Measurements from ENCODE around the gene DRD4. TPM values are rescaled to one million over a fixed set of nuclear protein-coding genes. Genes with fewer than 3 reads are reported as not detected.

DRD4 gene
- total and polyA plus RNA-seq, 2 of the 13 experiments (the other 11 are each of a cell fraction or from before 2014, with no cell fraction given) = 0.09 to 0.13 TPM

GRCh38 chr11:592501-592900 is 44.6 kb upstream of the DRD4 start:
- peaks cover 25% of the 10 kb centered on the region for H3K79me2 ChIP-seq (ENCODE audit: insufficient read depth, low read length)
- in situ Hi-C loops (cut with HindIII; ENCODE audit: extremely low pct_ligation_motif_present, low pct_unique_long_range_greater_than_20kb) = no loop called here
- ChIA-PET POLR2A (no interaction called here), CTCF (ENCODE audit: low intra/inter-chr PET ratio, low total read pairs) (no interaction called here)
- peaks cover 15% of the 10 kb centered on the region; the same call in 1 of the 2 replicates for H4K20me1 ChIP-seq (ENCODE audit: insufficient read depth, low read length)
- BruUV-seq (replicated peaks) = no TSS peak
- TF ChIP-seq AGO2 (optimal IDR thresholded peaks at IDR 0.05; ENCODE audit: low read depth, low read length) = peak; percentile 46
- peak; percentile 29 for TF ChIP-seq ZNF883 (CRISPR knock-in tag; IDR thresholded peaks at IDR 0.05; ENCODE audit: not compliant biosample characterization)
- no peak for TF ChIP-seq NCOA5 (CRISPR knock-in tag; IDR thresholded peaks at IDR 0.05)
- DNase-seq (ENCODE audit: low spot score) (no peak), ATAC-seq (no peak), FAIRE-seq (no peak)
- H3K27ac ChIP-seq (ENCODE audit: extremely low read length, insufficient read depth, low read length) = no peak overlapping the region
- no peak overlapping the region for H3K4me2 ChIP-seq (ENCODE audit: low read depth, low read length)
- H3K4me1 ChIP-seq (ENCODE audit: insufficient read depth, low read length) = peaks cover 26% of the 10 kb centered on the region
- H3K9me3 ChIP-seq (ENCODE audit: low read length) = no peaks in the 10 kb centered on the region
- 99% methylated on average over 22 of the region's 22 CpGs for WGBS (ENCODE audit: low lambda C conversion rate)
- H3K36me3 ChIP-seq (replicated peaks in 1 of 2; ENCODE audit: control insufficient read depth in 1 of 2, insufficient read depth in 2 of 2, low read length in 2 of 2) = peaks cover 41 to 81% of the 10 kb centered on the region in 2 experiments
- no peak overlapping the region for H2AFZ ChIP-seq (ENCODE audit: low read length)
- no peak overlapping the region for H3K9ac ChIP-seq (ENCODE audit: insufficient read depth, low read depth, low read length)
- intact Hi-C loops (cut with micrococcal nuclease; ENCODE audit: unreplicated experiment) = no loop called here
- no peaks in the 10 kb centered on the region for H3K27me3 ChIP-seq (ENCODE audit: control insufficient read depth in 1 of 2, insufficient read depth in 2 of 2, low read length in 2 of 2)
- no peak overlapping the region for H3K4me3 ChIP-seq (replicated peaks in 1 of 3; ENCODE audit: insufficient read depth in 1 of 3, low read depth in 2 of 3, low read length in 3 of 3)

DNA sequence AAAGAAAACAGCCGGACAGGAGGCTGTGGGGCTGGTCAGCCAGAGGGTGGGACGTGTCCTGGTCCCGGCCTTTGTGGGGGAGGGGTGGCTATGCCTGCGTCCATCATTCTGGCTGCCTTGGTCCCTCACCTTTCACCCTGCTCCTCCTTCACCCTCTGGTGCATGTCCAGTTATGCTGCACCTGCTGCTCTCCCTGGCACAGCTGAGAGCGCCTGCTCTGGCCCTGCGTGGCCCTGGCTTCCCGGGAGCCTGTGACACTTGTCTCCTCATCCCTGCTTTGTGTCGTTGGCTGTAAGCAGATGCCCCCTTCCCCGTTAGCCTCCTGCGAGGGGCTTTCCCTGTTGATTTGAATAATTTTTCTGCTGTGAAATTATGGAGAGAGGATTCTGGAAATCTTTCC is 44.2 kb upstream of the DRD4 start:
- H3K36me3 ChIP-seq (replicated peaks in 1 of 2; ENCODE audit: control insufficient read depth in 1 of 2, insufficient read depth in 2 of 2, low read length in 2 of 2) = peaks cover 44 to 84% of the 10 kb centered on the region in 2 experiments
- DNase-seq (ENCODE audit: low spot score) (no peak), ATAC-seq (no peak), FAIRE-seq (no peak)
- peaks cover 25% of the 10 kb centered on the region for H3K79me2 ChIP-seq (ENCODE audit: insufficient read depth, low read length)
- no peak overlapping the region for H3K27ac ChIP-seq (ENCODE audit: extremely low read length, insufficient read depth, low read length)
- no peaks in the 10 kb centered on the region for H3K27me3 ChIP-seq (ENCODE audit: control insufficient read depth in 1 of 2, insufficient read depth in 2 of 2, low read length in 2 of 2)
- WGBS (ENCODE audit: low lambda C conversion rate) = 98% methylated on average over 10 of the region's 10 CpGs
- no peak overlapping the region for H3K9ac ChIP-seq (ENCODE audit: insufficient read depth, low read depth, low read length)
- ChIA-PET CTCF (ENCODE audit: low intra/inter-chr PET ratio, low total read pairs) (no interaction called here), POLR2A (no interaction called here)
- H2AFZ ChIP-seq (ENCODE audit: low read length) = no peak overlapping the region
- no peak overlapping the region for H3K4me3 ChIP-seq (replicated peaks in 1 of 3; ENCODE audit: insufficient read depth in 1 of 3, low read depth in 2 of 3, low read length in 3 of 3)
- intact Hi-C loops (cut with micrococcal nuclease; ENCODE audit: unreplicated experiment) (no loop called here), in situ Hi-C loops (cut with HindIII; ENCODE audit: extremely low pct_ligation_motif_present, low pct_unique_long_range_greater_than_20kb) (no loop called here)
- BruUV-seq (replicated peaks) = no TSS peak
- peaks cover 22% of the 10 kb centered on the region for H3K4me1 ChIP-seq (ENCODE audit: insufficient read depth, low read length)
- no peaks in the 10 kb centered on the region for H3K9me3 ChIP-seq (ENCODE audit: low read length)
- peaks cover 11% of the 10 kb centered on the region; the same call in 1 of the 2 replicates for H4K20me1 ChIP-seq (ENCODE audit: insufficient read depth, low read length)
- H3K4me2 ChIP-seq (ENCODE audit: low read depth, low read length) = no peak overlapping the region
- TF ChIP-seq ZNF883 (CRISPR knock-in tag; IDR thresholded peaks at IDR 0.05; ENCODE audit: not compliant biosample characterization) (peak; percentile 9), FOXP1 (IDR thresholded peaks at IDR 0.05) (no peak), FOXP1 (CRISPR knock-in tag; IDR thresholded peaks at IDR 0.05) (no peak)

Measured in HepG2 (cell line).